NCI-H2029 treated with DMSO at 0.1 percent for 48 hours (cell line): Measurements from ENCODE around the gene KLF1.
"Not testable (repeated sequence)": the region's sequence is repeated elsewhere in the genome, so short reads cannot be mapped to it uniquely, and the experiment has no call there.

ENCODE experiments used
- DNase-seq: peaks from one replicate; lab custom pipeline; 2025; lab: John Stamatoyannopoulos, UW

KLF1 gene

GRCh38 chr19:12890787-12891552, 4.0 kb upstream of the KLF1 start, which contains the start of gene GCDH:
Gene GCDH (plus strand): TSS chr19:12891160. CDS start chr19:12891305, 145 bp downstream.
- peak; percentile 97 for DNase-seq

- DNase-seq, result not testable (repeated sequence)
These were observed 3.3 kb upstream of the KLF1 start for GRCh38 chr19:12890299-12890786.

- DNase-seq, result no peak
These were observed 1.1 kb upstream of the KLF1 start for GRCh38 chr19:12888006-12888603.

GRCh38 chr19:12886651-12886968, 391 bp downstream of the KLF1 start:
- no peak for DNase-seq

DNA sequence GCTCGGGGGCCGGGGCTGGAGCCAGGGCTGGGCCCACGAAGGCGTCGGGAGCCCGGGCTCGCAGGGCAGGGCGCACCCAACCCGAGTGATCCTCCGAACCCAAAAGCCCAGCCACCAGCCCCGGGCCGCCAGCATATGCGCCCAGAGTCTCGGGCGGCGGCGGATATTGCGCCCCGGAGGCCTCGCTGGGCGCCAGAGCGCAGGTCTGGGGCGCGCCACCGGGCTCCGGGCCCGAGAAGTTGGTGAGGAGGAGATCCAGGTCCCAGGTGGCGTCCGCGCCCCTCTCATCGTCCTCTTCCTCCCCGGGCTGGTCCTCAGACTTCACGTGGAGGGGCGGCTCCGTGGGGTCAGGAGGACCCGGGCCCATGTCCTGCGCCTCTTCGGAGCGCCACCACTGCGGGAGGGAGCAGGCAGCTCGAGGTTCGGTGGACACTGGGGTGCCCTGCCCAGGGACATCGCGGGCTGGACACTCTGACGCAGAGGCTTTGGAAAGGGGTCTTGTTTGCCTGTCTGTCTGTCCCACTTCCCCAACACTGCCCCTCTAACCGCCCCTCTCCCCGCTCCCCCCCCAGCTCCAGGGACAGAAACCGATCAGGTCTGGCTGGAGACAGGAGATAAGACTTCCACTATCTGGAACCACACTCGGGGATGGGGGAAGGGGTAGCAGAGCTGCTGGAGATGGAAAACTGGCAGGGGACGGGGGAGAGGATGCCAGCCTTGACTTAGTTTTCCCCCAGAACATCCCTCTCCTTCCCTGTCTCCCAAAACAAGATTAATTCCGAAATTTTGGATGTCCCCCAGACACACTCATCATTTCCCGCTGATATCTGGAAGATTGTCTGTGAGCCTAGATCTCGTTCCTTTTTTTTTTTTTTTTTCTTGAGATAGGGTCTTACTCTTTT, 1.0 kb downstream of the KLF1 start:
- no peak for DNase-seq

GRCh38 chr19:12884926-12885748, 1.9 kb downstream of the KLF1 start:
- peak; percentile 80 for DNase-seq

DNA sequence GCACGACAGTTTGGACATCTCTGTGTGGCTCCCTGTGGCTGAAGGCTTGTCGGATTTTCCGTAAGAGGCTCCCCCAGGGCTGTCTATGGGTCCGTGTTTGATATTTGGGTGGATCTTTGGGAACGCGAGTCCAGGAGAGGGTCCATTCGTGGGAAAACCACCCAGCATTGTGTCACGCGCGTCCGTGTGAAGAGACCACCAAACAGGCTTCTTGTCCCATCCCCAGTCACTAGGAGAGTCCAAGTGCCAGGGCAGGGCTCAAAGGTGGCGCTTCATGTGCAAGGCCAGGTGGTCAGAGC, 2.4 kb downstream of the KLF1 start:
- no peak for DNase-seq

DNA sequence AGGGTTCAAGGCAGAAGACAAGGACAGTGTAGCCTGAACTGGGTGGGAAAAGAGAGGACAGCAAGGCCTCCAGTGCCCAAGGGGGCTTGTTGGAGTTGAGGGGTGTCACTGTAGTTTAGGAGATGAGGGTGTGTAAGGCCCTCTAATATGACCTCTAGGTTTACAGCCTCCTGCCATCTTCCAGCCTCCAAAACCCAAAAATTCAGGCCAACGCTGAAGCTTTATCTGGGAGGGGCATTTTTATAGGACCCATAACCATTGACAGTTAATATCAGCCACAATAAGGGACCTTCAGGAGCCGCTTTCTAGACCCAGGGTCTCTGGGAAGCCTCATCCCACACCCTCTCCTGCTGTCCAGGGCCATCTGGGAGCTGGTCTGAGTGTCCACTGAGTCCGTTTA, 2.8 kb downstream of the KLF1 start:
- no peak for DNase-seq

DNA sequence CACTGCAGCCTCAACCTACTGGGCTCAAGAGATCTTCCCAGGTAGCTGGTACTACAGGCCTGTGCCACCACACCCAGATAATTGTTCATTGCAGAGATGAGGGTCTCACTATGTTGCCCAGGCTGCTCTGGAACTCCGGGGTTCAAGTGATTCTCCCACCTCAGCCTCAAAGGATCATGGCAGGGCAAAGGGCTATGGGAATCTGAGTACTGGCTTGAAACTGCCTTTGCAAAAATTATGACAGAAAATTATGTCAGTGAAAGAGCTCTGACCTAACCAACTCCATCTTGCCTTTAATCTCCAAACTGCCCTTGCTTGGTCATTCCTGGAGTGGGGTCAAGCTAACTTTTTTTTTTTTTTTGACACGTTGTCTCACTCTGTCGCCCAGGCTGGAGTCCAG, 4.4 kb downstream of the KLF1 start:
- no peak for DNase-seq

GRCh38 chr19:12881172-12881808, 5.7 kb downstream of the KLF1 start, which contains the start of gene DNASE2:
Gene DNASE2 (minus strand): TSS chr19:12881449. CDS start chr19:12881375, 74 bp downstream.
- peak; percentile 88 for DNase-seq

GRCh38 chr19:12880551-12881171, 6.3 kb downstream of the KLF1 start:
- no peak for DNase-seq

DNA sequence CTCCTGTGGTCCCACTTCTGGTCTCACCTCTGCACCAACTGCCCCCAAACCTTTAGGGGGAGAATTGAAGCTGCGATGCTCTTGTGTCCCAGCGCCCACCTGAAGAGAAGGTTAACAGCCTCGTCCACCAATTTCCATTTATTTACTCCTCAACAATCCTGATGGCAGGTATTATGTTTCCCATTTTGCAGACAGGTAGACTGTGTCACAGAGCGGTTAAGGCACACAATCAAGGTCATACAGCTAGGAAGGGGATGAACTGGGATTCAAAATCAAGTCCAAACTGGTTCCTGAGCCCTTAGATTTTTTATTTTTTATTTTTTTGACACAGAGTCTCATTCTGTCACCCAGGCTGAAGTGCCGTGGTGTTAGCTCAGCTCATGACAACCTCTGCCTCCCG, 11.9 kb downstream of the KLF1 start:
- DNase-seq, result no peak

DNA sequence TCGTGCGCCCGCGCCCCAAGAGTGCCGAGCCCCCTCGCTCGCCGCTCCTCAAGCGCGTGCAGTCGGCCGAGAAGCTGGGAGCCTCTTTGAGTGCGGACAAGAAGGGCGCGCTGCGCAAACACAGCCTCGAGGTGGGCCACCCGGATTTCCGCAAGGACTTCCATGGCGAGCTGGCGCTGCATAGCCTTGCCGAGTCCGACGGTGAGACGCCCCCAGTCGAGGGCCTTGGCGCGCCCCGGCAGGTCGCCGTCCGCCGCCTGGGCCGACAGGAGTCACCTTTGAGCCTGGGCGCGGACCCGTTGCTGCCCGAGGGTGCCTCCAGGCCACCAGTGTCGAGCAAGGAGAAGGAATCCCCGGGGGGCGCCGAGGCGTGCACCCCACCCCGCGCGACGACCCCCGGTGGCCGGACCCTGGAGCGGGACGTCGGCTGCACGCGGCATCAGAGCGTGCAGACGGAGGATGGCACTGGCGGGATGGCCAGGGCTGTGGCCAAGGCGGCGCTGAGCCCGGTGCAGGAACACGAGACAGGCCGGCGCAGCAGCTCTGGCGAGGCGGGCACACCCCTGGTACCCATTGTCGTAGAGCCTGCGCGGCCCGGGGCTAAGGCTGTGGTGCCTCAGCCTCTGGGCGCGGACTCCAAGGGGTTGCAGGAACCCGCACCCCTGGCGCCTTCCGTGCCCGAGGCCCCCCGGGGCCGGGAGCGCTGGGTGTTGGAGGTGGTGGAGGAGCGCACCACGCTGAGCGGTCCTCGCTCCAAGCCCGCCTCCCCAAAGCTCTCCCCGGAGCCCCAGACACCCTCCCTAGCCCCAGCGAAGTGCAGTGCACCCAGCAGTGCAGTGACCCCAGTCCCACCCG, 12.9 kb downstream of the KLF1 start:
- no peak for DNase-seq

DNA sequence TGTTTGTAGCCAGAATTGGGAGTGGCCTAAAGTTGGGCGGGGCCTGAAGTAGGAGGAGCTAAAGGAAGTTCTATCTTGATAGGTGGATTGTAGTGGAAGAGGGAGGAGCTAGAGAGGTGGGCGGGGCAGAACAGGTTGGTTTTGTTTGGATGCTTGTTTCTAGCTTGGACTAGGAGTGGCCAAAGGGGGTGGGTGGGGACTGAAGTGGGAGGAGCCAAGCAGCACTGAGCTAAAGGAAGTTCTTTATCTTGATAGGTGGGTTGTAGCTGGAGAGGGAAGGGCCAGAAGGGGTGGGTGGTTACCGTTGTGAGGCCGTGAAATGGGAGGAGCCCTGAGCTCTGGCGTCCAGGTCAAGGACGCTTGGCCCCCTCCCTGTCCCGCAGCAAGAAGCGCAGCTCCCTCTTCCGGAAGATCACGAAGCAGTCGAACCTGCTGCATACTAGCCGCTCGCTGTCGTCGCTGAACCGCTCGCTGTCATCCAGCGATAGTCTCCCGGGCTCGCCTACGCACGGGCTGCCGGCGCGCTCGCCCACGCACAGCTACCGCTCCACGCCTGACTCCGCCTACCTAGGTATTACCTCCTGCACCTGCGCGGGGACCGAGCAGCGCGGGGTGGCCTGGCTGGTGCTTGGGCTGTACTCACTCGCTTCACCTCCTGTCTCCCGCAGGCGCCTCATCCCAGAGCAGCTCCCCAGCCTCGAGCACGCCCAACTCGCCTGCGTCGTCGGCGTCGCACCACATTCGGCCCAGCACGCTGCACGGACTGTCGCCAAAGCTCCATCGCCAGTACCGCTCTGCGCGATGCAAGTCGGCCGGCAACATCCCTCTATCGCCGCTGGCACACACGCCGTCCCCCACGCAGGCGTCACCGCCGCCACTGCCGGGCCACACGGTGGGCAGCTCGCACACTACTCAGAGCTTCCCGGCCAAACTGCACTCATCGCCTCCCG, 13.8 kb downstream of the KLF1 start:
- DNase-seq, result no peak

GRCh38 chr19:12872255-12872654, 14.7 kb downstream of the KLF1 start:
- DNase-seq, result no peak

- no peak for DNase-seq
These were observed 15.3 kb downstream of the KLF1 start for GRCh38 chr19:12871681-12872080.

DNA sequence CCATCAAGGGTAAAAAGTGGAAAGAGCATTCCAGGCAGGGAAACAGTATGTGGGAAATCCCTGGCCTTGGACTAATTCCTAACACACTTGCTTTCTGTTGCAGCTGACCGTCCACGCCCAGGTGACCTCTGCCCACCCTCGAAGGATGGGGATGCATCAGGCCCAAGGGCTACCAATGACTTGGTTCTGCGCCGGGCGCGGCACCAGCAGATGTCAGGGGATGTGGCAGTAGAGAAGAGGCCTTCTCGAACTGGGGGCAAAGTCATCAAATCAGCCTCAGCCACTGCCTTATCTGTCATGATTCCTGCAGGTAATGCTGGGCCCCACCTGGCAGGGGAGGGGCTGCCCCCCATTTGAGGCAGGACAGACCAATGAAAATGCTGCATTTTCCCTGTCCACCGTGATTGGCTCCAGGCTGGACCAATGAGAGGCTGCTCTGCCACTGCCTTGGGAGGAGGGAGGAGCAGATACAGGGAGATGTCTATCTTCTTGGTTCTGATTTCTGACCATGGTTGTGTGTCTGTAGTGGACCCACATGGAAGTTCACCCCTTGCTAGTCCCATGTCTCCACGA, 18.4 kb downstream of the KLF1 start:
- DNase-seq, result no peak
